ENCODE data around the gene UBE2G1. TPM values are rescaled to one million over a fixed set of nuclear protein-coding genes. Genes with fewer than 3 reads are reported as not detected.

The UBE2G1 gene
- total RNA-seq, 1 donor from 2014 or later = 80.4 TPM

DNA sequence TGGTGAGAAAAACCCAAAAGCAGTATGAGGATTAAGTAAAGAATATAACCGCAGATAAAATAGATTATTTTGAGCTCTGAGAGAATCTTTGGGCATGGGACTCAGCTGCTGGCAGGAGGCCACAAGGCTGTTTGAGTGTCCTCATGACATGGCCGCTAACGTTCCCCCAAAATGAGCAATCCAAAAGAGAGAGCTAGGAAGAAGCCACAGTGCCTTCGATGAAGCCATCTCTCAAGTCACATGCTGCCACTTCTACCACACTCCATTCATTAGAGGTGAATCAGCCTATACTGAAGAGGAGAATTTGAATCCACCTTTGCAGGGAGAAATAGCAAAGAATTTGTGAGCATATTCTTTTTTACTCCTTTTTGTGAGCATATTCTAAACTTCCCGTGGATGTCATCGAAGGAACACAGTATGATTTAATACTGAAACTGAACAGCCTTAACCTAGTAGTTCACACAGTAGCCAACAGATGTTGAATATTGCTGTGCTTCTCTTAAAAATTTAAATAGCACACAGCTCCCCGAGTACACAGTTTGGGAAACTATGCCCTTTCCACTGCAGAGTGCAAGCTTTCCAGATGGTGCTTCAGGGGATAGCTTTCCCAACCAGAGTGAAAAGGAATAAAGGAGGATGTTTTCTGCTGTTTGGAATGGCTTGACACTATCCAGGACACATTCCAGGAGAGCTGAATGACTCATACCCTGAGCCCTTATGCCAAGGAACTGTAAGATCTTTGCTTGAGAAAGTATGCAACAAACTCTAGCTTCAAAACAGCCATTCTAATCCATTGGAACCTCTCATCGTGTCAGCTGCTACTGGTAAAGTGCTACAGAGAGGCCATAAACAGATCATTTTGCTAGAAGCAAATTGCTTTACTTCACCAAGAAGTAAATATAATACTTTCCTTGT lies 136.6 kb downstream of the UBE2G1 start:
- intact Hi-C loops (cut with DNase I) = no loop called here
- DNase-seq (ENCODE audit: low spot score) = no peak

DNA sequence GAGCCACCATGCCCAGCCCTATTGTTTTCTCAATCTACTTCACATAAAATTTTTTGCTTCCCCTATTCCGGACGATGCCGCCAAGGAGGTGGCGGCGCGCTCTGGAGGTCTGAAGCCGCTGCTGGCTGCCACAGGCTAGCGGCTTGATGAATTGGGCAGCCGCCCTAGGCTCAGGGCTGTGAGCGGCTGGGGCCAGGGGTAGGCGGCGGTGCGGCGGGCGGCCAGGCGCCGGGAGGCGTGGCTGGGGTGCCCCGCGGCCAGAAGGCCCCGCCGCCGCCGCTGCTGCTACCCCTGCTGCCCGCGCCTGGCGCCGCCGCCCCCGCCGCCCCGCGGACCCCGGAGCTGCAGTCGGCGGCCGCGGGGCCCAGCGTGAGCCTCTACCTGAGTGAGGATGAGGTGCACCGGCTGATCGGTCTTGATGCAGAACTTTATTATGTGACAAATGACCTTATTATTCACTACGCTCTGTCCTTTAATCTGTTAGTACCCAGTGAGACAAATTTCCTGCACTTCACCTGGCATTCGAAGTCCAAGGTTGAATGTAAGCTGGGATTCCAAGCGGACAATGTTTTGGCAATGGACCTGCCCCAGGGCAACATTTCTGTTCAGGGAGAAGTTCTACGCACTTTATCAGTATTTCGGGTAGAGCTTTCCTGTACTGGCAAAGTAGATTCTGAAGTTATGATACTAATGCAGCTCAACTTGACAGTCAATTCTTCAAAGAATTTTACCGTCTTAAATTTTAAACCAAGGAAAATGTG lies 144.4 kb downstream of the UBE2G1 start:
- intact Hi-C loops (cut with DNase I) = no loop called here
- DNase-seq (ENCODE audit: low spot score) = no peak

DNA sequence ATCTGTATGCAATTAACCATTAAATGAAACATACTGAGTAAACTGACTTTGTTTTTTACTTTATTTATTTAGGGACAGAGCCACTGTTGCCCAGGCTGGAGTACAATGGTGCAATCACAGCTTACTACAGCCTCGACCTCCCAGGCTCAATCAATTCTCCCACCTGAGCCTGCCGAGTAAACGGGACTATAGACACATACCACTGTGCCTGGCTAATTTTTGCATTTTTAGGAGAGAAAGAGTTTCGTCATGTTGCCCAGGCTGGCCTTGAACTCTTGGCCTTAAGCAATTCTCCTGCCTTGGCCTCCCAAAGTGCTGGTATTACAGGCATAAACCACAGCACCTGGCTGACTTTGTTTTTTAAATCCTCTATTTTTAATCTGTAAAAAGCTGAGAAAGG lies 145.3 kb downstream of the UBE2G1 start:
- intact Hi-C loops (cut with DNase I) = no loop called here
- DNase-seq (ENCODE audit: low spot score) = no peak

DNA sequence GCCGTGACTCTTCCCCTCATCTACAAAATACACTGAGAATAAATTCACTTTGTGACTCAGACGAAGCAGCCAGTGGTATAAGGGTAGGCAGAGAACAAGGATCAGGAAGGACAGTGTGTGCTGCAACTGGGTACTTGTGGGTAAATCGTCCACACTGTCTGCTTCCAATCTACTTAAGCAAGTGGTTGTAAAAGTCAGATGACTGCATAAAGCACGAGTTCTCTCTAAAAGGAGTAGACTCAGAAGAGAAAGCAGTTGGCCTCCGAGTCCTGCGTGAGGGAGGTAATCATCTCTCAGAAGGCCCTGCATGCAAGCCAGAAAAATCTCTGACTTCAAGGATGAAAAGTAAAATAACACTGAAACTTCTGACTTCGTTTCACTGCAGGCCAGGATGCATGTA lies 145.8 kb downstream of the UBE2G1 start:
- DNase-seq (ENCODE audit: low spot score) = no peak
- intact Hi-C loops (cut with DNase I) = no loop called here

Other genes with a start within 250 kb of the UBE2G1 start
- 36.9 TPM for gene ZZEF1, start 223.6 kb downstream of the UBE2G1 start, total RNA-seq
- 11.1 TPM for gene CYB5D2, start 223.5 kb downstream of the UBE2G1 start, total RNA-seq
- gene ANKFY1, start 102.7 kb downstream of the UBE2G1 start, total RNA-seq = 21.4 TPM
- 0.54 TPM for gene SPNS3, start 67.3 kb upstream of the UBE2G1 start, total RNA-seq
- gene SPNS2, start 132.2 kb upstream of the UBE2G1 start, total RNA-seq = 10.3 TPM
- gene MYBBP1A, start 188.7 kb upstream of the UBE2G1 start, total RNA-seq = 26.1 TPM
- not detected for gene GGT6, start 193.9 kb upstream of the UBE2G1 start, total RNA-seq
- gene SMTNL2, start 217.9 kb upstream of the UBE2G1 start, total RNA-seq = 8.1 TPM

All from cardiac septum (tissue), 1 donor.